PFSK-1 (cell line): ENCODE data around the gene BMERB1.

ENCODE experiments used
- FOXP2 ChIP-seq: optimal IDR thresholded peaks from 2 replicates; pipeline ENCODE3; 2011; ENCODE audit warnings: borderline replicate concordance, control low read depth, inconsistent platforms; ENCODE audit not compliant: insufficient read depth; ENCODE audit errors: extremely low read length, extremely low read depth
- POLR2AphosphoS5 ChIP-seq: IDR thresholded peaks from 2 replicates; pipeline ENCODE4 v1.6.1; 2012; ENCODE audit warnings: low read depth, mild to moderate bottlenecking, control low read depth, low read length, moderate library complexity
- SIN3A ChIP-seq: IDR thresholded peaks from 2 replicates; pipeline ENCODE4 v1.6.1; 2012; ENCODE audit warnings: mild to moderate bottlenecking, low read length, moderate library complexity, borderline replicate concordance; ENCODE audit not compliant: insufficient read depth
- TAF1 ChIP-seq: IDR thresholded peaks from 2 replicates; pipeline ENCODE4 v1.6.1; 2012; ENCODE audit warnings: low read length, control low read depth, borderline replicate concordance; ENCODE audit not compliant: insufficient read depth
- TF ChIP-seq, protein P1 (sequence below), 2 experiments: IDR thresholded peaks; 2 replicates each; pipeline versions ENCODE4 v1.6.1 to v1.8.0; 2011 to 2012; ENCODE audit warnings: low read depth in 2 of 2, low read length in 2 of 2, control low read depth in 1 of 2, inconsistent platforms in 1 of 2, mild to moderate bottlenecking in 1 of 2, moderate library complexity in 1 of 2; ENCODE audit not compliant: insufficient read depth in 1 of 2

Gene BMERB1

DNA sequence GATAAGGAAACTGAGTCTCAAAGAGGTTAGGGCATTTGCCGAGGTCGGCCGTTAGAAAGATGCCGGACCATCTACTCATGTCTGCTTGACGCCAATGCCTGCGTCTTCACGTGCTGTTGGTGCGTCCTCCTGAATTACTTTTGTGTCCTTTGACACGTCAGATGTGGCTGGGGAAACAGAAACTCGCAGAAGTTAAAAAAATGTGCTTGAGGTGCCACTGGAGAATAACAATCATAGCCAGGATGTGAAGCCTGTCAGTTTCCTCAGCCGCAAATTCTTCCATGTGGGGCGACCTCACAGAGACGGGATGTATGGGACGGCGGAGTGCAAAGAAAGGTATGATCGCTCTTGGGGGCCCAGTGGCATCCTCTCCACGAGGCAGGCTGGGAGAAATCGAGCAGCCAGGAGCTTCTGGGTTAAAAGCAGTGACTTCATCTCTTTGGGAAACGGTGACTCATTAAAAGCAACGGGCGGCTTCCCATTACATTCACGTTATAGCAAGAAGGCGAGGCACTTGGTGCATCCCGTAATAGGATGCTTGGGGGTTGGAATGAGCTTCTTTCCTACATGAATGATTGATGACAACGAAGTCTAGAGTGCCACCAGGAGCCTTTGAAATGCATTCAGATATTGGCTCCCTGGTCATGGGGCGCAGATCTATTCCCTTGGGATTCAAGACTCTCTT, 67.8 kb downstream of the BMERB1 start:
- TF ChIP-seq SIN3A: no peak
- no peak for TF ChIP-seq FOXP2
- TF ChIP-seq TAF1: no peak
- TF ChIP-seq, protein P1, sequence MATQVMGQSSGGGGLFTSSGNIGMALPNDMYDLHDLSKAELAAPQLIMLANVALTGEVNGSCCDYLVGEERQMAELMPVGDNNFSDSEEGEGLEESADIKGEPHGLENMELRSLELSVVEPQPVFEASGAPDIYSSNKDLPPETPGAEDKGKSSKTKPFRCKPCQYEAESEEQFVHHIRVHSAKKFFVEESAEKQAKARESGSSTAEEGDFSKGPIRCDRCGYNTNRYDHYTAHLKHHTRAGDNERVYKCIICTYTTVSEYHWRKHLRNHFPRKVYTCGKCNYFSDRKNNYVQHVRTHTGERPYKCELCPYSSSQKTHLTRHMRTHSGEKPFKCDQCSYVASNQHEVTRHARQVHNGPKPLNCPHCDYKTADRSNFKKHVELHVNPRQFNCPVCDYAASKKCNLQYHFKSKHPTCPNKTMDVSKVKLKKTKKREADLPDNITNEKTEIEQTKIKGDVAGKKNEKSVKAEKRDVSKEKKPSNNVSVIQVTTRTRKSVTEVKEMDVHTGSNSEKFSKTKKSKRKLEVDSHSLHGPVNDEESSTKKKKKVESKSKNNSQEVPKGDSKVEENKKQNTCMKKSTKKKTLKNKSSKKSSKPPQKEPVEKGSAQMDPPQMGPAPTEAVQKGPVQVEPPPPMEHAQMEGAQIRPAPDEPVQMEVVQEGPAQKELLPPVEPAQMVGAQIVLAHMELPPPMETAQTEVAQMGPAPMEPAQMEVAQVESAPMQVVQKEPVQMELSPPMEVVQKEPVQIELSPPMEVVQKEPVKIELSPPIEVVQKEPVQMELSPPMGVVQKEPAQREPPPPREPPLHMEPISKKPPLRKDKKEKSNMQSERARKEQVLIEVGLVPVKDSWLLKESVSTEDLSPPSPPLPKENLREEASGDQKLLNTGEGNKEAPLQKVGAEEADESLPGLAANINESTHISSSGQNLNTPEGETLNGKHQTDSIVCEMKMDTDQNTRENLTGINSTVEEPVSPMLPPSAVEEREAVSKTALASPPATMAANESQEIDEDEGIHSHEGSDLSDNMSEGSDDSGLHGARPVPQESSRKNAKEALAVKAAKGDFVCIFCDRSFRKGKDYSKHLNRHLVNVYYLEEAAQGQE (IDR thresholded peaks at IDR 0.05; ENCODE audit: insufficient read depth in 1 of 2, low read depth in 2 of 2, low read length in 2 of 2): no peak
- no peak for TF ChIP-seq POLR2AphosphoS5

DNA sequence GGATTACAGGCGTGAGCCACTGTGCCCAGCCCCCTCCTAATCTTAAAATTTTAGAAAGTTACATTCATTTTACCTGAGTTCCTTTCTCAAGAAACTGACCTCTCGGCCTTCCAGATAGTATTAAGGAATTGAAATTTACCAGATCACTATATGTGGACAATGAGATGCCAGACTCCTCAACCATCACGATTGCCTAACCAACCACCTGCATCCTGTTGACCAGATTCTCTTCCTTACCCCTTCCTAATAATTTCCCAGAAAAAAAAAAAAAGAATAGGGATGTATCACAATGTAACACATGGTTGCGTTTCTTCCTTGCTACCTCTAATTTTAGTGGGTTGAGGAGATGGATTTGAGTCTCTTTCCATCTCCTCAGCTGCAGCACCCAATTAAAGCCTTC, 72.1 kb downstream of the BMERB1 start:
- TF ChIP-seq, protein P1 (IDR thresholded peaks at IDR 0.05; ENCODE audit: insufficient read depth in 1 of 2, low read depth in 2 of 2, low read length in 2 of 2): no peak
- no peak for TF ChIP-seq SIN3A
- no peak for TF ChIP-seq POLR2AphosphoS5
- TF ChIP-seq FOXP2: no peak
- TF ChIP-seq TAF1: no peak

DNA sequence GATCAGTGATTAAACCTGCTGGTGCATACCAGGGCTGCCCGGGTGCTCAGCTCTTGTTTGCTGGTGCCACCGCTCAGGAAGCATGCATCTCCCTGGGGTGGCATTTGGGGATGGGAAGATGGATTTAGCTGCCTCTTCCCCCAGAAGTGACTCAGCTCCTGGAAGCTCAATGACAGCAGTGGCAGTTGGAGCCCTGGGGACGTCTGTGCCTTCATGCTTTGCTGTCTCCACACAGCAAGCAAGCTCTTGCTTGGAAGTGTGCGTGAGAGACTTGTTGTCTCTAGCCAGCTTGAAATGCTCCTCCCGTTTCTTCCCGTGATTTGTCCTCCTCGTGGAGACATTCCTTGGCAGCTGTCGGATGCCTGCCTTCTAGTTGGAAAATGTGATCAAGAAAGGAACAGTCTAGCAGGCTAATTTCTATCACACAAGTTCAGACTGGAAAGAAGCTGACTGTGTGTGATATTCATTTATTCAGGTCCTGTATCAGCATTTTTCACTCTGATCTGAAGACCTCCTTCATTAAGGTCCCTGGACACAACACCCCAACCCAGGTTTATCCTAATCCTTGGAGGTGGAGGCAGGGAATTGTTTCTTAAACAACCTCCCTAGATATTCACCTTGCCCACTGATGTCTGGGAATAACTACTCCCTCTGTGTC, 73.0 kb downstream of the BMERB1 start:
- TF ChIP-seq, protein P1 (IDR thresholded peaks at IDR 0.05; ENCODE audit: insufficient read depth in 1 of 2, low read depth in 2 of 2, low read length in 2 of 2): no peak
- TF ChIP-seq POLR2AphosphoS5: no peak
- TF ChIP-seq FOXP2: no peak
- TF ChIP-seq SIN3A: no peak
- TF ChIP-seq TAF1: no peak

DNA sequence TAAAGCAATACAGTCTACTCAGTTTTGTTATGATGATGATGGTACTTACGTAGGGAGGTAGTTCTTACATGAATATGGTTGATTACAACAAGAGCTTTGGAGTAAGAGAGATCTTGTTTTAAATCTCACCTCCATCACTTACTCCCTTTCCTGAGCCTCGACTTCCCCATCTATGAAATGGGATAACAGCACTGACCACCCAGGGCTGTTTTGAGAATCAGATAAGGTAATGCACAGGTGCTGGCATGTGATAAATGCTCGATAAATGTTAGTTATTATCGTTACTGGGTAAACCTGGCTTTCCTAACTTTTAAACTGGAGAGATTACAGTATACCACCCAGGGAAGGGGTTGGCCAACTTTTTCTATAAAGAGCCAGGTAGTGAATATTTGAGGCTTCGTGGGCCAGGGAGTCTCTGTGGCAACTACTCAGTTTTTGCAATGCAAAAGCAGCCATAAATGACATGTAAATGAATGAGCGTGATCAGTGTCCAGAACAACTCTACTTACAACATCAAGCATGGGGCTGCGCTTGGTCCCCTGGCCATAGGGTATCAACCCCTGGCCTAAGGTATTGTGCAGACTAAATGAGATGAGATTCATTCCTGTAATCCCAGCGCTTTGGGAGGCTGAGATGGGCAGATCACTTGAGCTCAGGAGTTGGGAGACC, 73.7 kb downstream of the BMERB1 start:
- no peak for TF ChIP-seq FOXP2
- TF ChIP-seq, protein P1 (IDR thresholded peaks at IDR 0.05; ENCODE audit: insufficient read depth in 1 of 2, low read depth in 2 of 2, low read length in 2 of 2): no peak
- no peak for TF ChIP-seq TAF1
- no peak for TF ChIP-seq SIN3A
- no peak for TF ChIP-seq POLR2AphosphoS5
